SK-N-MC (cell line): ENCODE results near the gene MARK2.

Source experiments
- DNase-seq: peaks from one replicate; pipeline ENCODE4 v3.0.0-alpha.2; 2011; ENCODE audit warnings: low read depth, low spot score
- H3K27ac ChIP-seq: fragments of 200-600 bp; sonication (generic); 2 replicates; pipeline ENCODE4 v1.5.1; 2016; ENCODE audit warnings: mixed run types
- H3K36me3 ChIP-seq: fragments of 200-600 bp; sonication (generic); 2 replicates; pipeline ENCODE4 v1.6.1; 2017; ENCODE audit warnings: antibody characterized with exemption, low read length, mixed read lengths; ENCODE audit not compliant: insufficient read depth
- H3K4me3 ChIP-seq: fragments of 200-600 bp; sonication (generic); 2 replicates; pipeline ENCODE4 v1.5.1; 2016
- H3K9ac ChIP-seq: fragments of 200-600 bp; sonication (generic); 2 replicates; pipeline ENCODE4 v1.8.0; 2017; ENCODE audit warnings: mixed run types, mixed read lengths; ENCODE audit not compliant: insufficient read length
- H3K9me3 ChIP-seq: fragments of 200-600 bp; sonication (generic); 2 replicates; pipeline ENCODE4 v1.6.1; 2017; ENCODE audit warnings: low read depth, mild to moderate bottlenecking, antibody characterized with exemption, low read length, moderate library complexity, mixed read lengths
- EZH2 ChIP-seq: fragments of 200-600 bp; sonication (generic); IDR thresholded peaks from one replicate; pipeline ENCODE4 v1.6.1; 2017; ENCODE audit warnings: antibody characterized with exemption
- FOXP2 ChIP-seq: optimal IDR thresholded peaks from 2 replicates; pipeline ENCODE3; 2011; ENCODE audit warnings: mild to moderate bottlenecking, moderate library complexity; ENCODE audit not compliant: insufficient read depth; ENCODE audit errors: extremely low read length, control extremely low read depth
- POLR2AphosphoS5 ChIP-seq: IDR thresholded peaks from 2 replicates; pipeline ENCODE4 v1.6.1; 2012; ENCODE audit warnings: mild to moderate bottlenecking, low read depth, low read length, borderline replicate concordance

Gene MARK2

DNA sequence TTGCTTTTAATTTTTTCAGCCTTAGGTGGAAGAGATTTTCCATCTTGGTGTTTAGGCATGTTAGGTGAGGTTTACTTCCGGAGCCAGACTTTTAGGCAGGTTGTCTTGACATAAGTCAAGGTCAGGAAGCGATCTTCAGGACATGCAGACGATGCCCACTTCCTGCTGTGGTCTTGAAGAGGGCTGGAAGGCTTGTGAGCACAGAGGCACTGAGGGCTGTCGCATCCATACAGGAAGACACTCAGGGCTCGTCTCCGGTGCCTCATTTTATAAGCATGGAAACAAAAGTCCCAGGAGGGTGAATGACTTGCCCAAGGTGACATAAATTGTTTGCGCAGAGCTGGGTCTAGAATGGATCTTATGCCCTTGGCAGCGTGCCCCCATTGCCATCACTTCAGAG, 30.8 kb downstream of the MARK2 start:
- TF ChIP-seq POLR2AphosphoS5 = no peak
- TF ChIP-seq FOXP2 = no peak
- TF ChIP-seq EZH2 = no peak
- no peaks in the 10 kb centered on the region for H3K9me3 ChIP-seq
- H3K27ac ChIP-seq = no peak overlapping the region
- no peak overlapping the region for H3K4me3 ChIP-seq
- no peak overlapping the region for H3K9ac ChIP-seq
- 0 out of 2 replicates have a peak, but pooled peaks cover 5% of the 10 kb centered on the region for H3K36me3 ChIP-seq
- no peak for DNase-seq

DNA sequence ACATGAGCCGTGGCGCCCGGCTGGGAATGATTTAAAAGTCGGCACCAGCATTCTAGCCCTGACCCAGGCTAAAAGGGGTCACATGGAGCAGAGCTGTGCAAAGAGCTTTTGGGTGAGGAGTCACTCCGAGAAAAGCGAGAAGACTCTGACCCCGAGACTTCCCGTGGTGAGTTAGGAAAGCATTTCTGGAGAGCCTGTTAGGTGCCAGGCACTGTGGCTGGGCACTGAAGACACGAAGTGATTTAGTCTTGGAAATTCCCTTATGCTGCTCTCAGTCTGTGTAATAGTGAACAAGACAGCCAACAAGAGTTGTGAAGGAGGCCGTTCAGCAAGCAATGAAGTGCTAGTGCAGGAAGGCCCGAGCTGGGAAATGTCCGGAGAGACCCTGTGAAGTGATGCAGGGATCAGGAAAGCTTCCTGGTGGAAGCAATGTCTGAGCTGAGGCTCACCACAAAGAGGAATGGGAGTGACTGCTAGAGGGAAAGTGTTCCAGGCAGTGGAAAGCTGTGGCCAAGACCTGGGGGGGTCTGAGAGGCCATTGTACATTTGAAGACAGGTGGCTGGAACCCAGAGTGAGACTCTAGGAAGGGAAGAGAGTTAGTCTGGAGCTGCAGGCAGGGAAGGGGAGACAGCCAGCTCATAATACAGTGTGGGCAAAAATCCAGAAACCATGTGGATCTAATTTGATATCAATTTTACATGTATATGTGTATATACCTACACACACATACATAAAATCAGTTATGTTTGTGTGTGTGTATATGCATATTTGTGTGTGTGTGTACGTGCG, 31.6 kb downstream of the MARK2 start:
- no peak for DNase-seq
- 0 out of 2 replicates have a peak, but pooled peaks cover 5% of the 10 kb centered on the region for H3K36me3 ChIP-seq
- no peaks in the 10 kb centered on the region for H3K9me3 ChIP-seq
- H3K4me3 ChIP-seq = no peak overlapping the region
- H3K27ac ChIP-seq = peak overlapping the region; percentile 22; the same call in 1 of the 2 replicates
- H3K9ac ChIP-seq = no peak overlapping the region
- TF ChIP-seq POLR2AphosphoS5 (no peak), FOXP2 (no peak), EZH2 (no peak)

- Histone ChIP-seq H3K4me3 (peak overlapping the region; percentile 65), H3K27ac (peak overlapping the region; percentile 46), H3K9me3 (no peaks in the 10 kb centered on the region), H3K9ac (no peak overlapping the region), H3K36me3 (0 out of 2 replicates have a peak, but pooled peaks cover 5% of the 10 kb centered on the region)
- DNase-seq = no peak
- TF ChIP-seq POLR2AphosphoS5 (no peak), EZH2 (no peak), FOXP2 (no peak)
Measured at GRCh38 chr11:63871962-63872799, 33.3 kb downstream of the MARK2 start.

DNA sequence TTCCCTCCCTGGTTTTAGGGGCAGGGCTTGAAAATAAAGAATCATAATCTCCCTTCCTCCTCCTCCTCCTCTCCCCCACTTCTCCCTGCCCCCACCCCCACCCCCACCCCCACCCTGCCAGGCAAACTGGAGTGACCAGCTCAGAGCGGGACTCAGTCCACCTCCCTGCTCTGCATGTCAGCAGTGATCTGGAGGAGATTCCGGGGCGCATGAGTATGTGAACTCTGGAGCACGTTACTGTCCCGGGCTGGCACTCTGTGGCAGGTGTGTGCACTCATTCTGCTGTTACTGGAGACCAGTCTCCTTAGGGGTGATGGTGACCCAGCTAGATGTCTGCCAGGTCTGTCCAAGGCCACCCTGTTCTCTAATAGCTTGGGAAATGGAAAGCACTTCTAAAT, 33.9 kb downstream of the MARK2 start:
- Histone ChIP-seq H3K27ac (no peak overlapping the region), H3K9ac (no peak overlapping the region), H3K9me3 (no peaks in the 10 kb centered on the region), H3K36me3 (0 out of 2 replicates have a peak, but pooled peaks cover 1% of the 10 kb centered on the region), H3K4me3 (no peak overlapping the region)
- DNase-seq = no peak
- no peak for TF ChIP-seq FOXP2
- TF ChIP-seq EZH2 = no peak
- no peak for TF ChIP-seq POLR2AphosphoS5

GRCh38 chr11:63873311-63873710, 34.4 kb downstream of the MARK2 start:
- Histone ChIP-seq H3K4me3 (no peak overlapping the region), H3K36me3 (no peaks in the 10 kb centered on the region), H3K9ac (no peak overlapping the region), H3K9me3 (no peaks in the 10 kb centered on the region), H3K27ac (no peak overlapping the region)
- no peak for DNase-seq
- no peak for TF ChIP-seq EZH2
- no peak for TF ChIP-seq POLR2AphosphoS5
- no peak for TF ChIP-seq FOXP2

GRCh38 chr11:63874511-63874910, 35.6 kb downstream of the MARK2 start:
- Histone ChIP-seq H3K9me3 (no peaks in the 10 kb centered on the region), H3K27ac (no peak overlapping the region), H3K4me3 (no peak overlapping the region), H3K36me3 (no peaks in the 10 kb centered on the region), H3K9ac (no peak overlapping the region)
- TF ChIP-seq EZH2 (no peak), FOXP2 (no peak), POLR2AphosphoS5 (no peak)
- no peak for DNase-seq

DNA sequence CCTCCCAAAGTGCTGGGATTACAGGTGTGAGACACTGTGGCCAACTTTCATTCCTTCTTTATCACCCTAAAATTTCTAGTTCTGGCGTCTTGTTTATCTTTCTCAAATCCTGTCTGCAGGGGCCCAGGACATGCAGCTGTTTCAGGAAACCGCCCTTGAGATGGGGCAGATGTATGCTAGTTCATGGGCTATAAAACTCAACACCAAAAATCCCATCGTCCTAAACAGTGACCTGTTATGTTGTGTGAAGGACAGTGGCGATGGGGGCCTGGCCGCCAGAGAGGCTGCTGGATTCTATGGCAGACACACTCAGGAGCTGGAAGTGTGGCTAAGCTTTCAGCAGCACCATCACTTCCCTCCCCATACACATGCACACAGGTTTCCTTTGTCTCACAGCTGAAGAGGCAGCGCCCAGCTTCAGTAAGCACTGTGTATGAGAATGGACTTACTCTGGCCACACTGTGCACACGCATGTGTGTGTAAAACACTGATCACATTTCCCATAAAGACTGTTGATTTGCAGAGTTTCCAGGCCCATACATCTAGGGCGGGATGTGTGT, 36.7 kb downstream of the MARK2 start:
- Histone ChIP-seq H3K27ac (no peak overlapping the region), H3K4me3 (no peak overlapping the region), H3K36me3 (no peaks in the 10 kb centered on the region), H3K9me3 (no peaks in the 10 kb centered on the region), H3K9ac (no peak overlapping the region)
- no peak for DNase-seq
- TF ChIP-seq POLR2AphosphoS5 = no peak
- no peak for TF ChIP-seq EZH2
- no peak for TF ChIP-seq FOXP2

GRCh38 chr11:63876616-63877015, 37.7 kb downstream of the MARK2 start:
- no peak overlapping the region for H3K27ac ChIP-seq
- DNase-seq = no peak
- no peaks in the 10 kb centered on the region for H3K9me3 ChIP-seq
- H3K36me3 ChIP-seq = no peaks in the 10 kb centered on the region
- no peak overlapping the region for H3K9ac ChIP-seq
- no peak overlapping the region for H3K4me3 ChIP-seq
- no peak for TF ChIP-seq POLR2AphosphoS5
- no peak for TF ChIP-seq FOXP2
- no peak for TF ChIP-seq EZH2
